Measurements from ENCODE around the gene RALGAPA2. TPM values are rescaled to one million over a fixed set of nuclear protein-coding genes. Genes with fewer than 3 reads are reported as not detected.

The RALGAPA2 gene
- total and polyA plus RNA-seq, 2 of the 13 experiments (the other 11 are each of a cell fraction or from before 2014, with no cell fraction given) = 13.8 to 17.7 TPM

GRCh38 chr20:20744170-20744725 is 31.8 kb upstream of the RALGAPA2 start:
- peak overlapping the region; percentile 91 for H3K4me2 ChIP-seq (ENCODE audit: low read depth, low read length)
- H3K27me3 ChIP-seq (ENCODE audit: control insufficient read depth in 1 of 2, insufficient read depth in 2 of 2, low read length in 2 of 2) = peaks cover 0 to 12% of the 10 kb centered on the region in 2 experiments; a peak in 3 of 5 replicates
- no peak overlapping the region for H3K27ac ChIP-seq (ENCODE audit: extremely low read length, insufficient read depth, low read length)
- H3K4me1 ChIP-seq (ENCODE audit: insufficient read depth, low read length) = peaks cover 30% of the 10 kb centered on the region
- no TSS peak for BruUV-seq (replicated peaks)
- peak; percentile 26 for ATAC-seq
- intact Hi-C loops (cut with micrococcal nuclease; ENCODE audit: unreplicated experiment) (no loop called here), in situ Hi-C loops (cut with HindIII; ENCODE audit: extremely low pct_ligation_motif_present, low pct_unique_long_range_greater_than_20kb) (no loop called here)
- H3K9me3 ChIP-seq (ENCODE audit: low read length) = 0 out of 2 replicates have a peak, but pooled peaks cover 7% of the 10 kb centered on the region
- CTCF ChIA-PET (ENCODE audit: low intra/inter-chr PET ratio, low total read pairs) = no interaction called here
- peak; percentile 40 for DNase-seq (ENCODE audit: low spot score)
- no peaks in the 10 kb centered on the region for H3K36me3 ChIP-seq (replicated peaks in 1 of 2; ENCODE audit: control insufficient read depth in 1 of 2, insufficient read depth in 2 of 2, low read length in 2 of 2)
- H3K4me3 ChIP-seq (replicated peaks in 1 of 3; ENCODE audit: insufficient read depth in 1 of 3, low read depth in 2 of 3, low read length in 3 of 3) = peak overlapping the region; percentile 41 to 64 (median 47)
- H3K9ac ChIP-seq (ENCODE audit: insufficient read depth, low read depth, low read length) = peak overlapping the region; percentile 40; the same call in 1 of the 2 replicates
- WGBS (ENCODE audit: low lambda C conversion rate) = 8% methylated on average over 5 of the region's 5 CpGs
- peak overlapping the region; percentile 86 for H2AFZ ChIP-seq (ENCODE audit: low read length)
- peak; percentile 72 for FAIRE-seq
- POLR2A ChIA-PET = no interaction called here
- H3K79me2 ChIP-seq (ENCODE audit: insufficient read depth, low read length) = no peaks in the 10 kb centered on the region
- H4K20me1 ChIP-seq (ENCODE audit: insufficient read depth, low read length) = no peaks in the 10 kb centered on the region
- 0 out of 2 replicates have a peak, but pooled peaks have one; percentile 42 for TF ChIP-seq MEF2D (CRISPR knock-in tag; IDR thresholded peaks at IDR 0.05)
- peak; percentile 41; the same call in 1 of the 2 replicates for TF ChIP-seq SAFB2 (CRISPR knock-in tag; IDR thresholded peaks at IDR 0.05; ENCODE audit: borderline replicate concordance, low read depth)
- peak; percentile 51; the same call in 1 of the 2 replicates for TF ChIP-seq SOX5 (CRISPR knock-in tag; IDR thresholded peaks at IDR 0.05; ENCODE audit: borderline replicate concordance)
- TF ChIP-seq MIER2 (CRISPR knock-in tag; IDR thresholded peaks at IDR 0.05) = 0 out of 2 replicates have a peak, but pooled peaks have one; percentile 30
- TF ChIP-seq ZNF646 (CRISPR knock-in tag; IDR thresholded peaks at IDR 0.05) = peak; percentile 48; the same call in 1 of the 2 replicates
- no peak for TF ChIP-seq ATF6 (CRISPR knock-in tag; conservative IDR thresholded peaks at IDR 0.05)
- TF ChIP-seq WIZ (CRISPR knock-in tag; IDR thresholded peaks at IDR 0.05) = 0 out of 2 replicates have a peak, but pooled peaks have one; percentile 64
- TF ChIP-seq ZNF501 (CRISPR knock-in tag; IDR thresholded peaks at IDR 0.05) = 0 out of 2 replicates have a peak, but pooled peaks have one; percentile 67
- TF ChIP-seq ZNF317 (CRISPR knock-in tag; IDR thresholded peaks at IDR 0.05) = peak; percentile 16; the same call in 1 of the 2 replicates
- no peak for TF ChIP-seq SOX6 (IDR thresholded peaks at IDR 0.05)
- peak; percentile 33; the same call in 1 of the 2 replicates for TF ChIP-seq SOX6 (CRISPR knock-in tag; IDR thresholded peaks at IDR 0.05)
- TF ChIP-seq TBX2 (CRISPR knock-in tag; IDR thresholded peaks at IDR 0.05; ENCODE audit: borderline replicate concordance) = peak; percentile 13; the same call in 1 of the 2 replicates
- TF ChIP-seq ZNF205 (CRISPR knock-in tag; IDR thresholded peaks at IDR 0.05) = 0 out of 2 replicates have a peak, but pooled peaks have one; percentile 10

Measured in HepG2 (cell line).